ENCODE results near the gene RAB7B. TPM values are rescaled to one million over a fixed set of nuclear protein-coding genes. Genes with fewer than 3 reads are reported as not detected.

RAB7B gene
- total and polyA plus RNA-seq, 2 experiments from 2014 or later, result 4.5 to 22.6 TPM

DNA sequence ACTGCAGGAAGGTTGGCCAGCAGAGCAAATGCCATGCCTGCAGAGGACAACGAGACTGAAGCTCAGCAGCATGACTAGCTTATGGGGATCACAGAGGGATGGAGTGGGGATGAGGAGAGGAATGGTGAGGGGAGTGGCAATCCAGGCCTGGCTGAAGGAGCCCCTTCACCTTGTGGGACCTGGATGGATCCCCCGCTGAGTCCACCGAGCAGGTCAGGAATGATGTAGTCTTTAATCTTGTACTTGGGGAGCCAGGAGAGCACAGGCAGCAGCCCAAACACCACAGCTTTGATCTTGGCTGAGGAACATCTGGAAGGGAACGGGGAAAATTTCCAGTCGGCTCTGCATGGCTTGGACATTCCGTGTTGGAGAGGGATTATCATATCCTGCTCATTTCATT, 70.4 kb downstream of the RAB7B start:
- Histone ChIP-seq H3K9me2 (replicated peaks; ENCODE audit: insufficient read depth) (no peaks in the 10 kb centered on the region), H3K27ac (peak overlapping the region; percentile 82), H3K79me2 (no peaks in the 10 kb centered on the region), H4K20me1 (ENCODE audit: insufficient read depth, poor library complexity, severe bottlenecking) (no peaks in the 10 kb centered on the region), H3K4me2 (no peak overlapping the region), H2AFZ (no peak overlapping the region), H3K4me1 (ENCODE audit: insufficient read depth) (peaks cover 12% of the 10 kb centered on the region), H3K4me3 (no peak overlapping the region), H3K9me3 (ENCODE audit: low read depth) (no peaks in the 10 kb centered on the region), H3K36me3 (replicated peaks; ENCODE audit: insufficient read depth, low read depth) (no peaks in the 10 kb centered on the region), H3K27me3 (no peaks in the 10 kb centered on the region)
- TF ChIP-seq EZH2 (IDR thresholded peaks at IDR 0.05; ENCODE audit: borderline replicate concordance), result no peak
- TF ChIP-seq, protein P1, sequence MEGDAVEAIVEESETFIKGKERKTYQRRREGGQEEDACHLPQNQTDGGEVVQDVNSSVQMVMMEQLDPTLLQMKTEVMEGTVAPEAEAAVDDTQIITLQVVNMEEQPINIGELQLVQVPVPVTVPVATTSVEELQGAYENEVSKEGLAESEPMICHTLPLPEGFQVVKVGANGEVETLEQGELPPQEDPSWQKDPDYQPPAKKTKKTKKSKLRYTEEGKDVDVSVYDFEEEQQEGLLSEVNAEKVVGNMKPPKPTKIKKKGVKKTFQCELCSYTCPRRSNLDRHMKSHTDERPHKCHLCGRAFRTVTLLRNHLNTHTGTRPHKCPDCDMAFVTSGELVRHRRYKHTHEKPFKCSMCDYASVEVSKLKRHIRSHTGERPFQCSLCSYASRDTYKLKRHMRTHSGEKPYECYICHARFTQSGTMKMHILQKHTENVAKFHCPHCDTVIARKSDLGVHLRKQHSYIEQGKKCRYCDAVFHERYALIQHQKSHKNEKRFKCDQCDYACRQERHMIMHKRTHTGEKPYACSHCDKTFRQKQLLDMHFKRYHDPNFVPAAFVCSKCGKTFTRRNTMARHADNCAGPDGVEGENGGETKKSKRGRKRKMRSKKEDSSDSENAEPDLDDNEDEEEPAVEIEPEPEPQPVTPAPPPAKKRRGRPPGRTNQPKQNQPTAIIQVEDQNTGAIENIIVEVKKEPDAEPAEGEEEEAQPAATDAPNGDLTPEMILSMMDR (IDR thresholded peaks at IDR 0.05; ENCODE audit: poor library complexity), result no peak
- no peak for TF ChIP-seq EZH2phosphoT487 (IDR thresholded peaks at IDR 0.05; ENCODE audit: low read depth, severe bottlenecking, unreplicated experiment)
- 87% methylated on average over 6 of the region's 6 CpGs for WGBS (ENCODE audit: low lambda C conversion rate, missing lambda C conversion rate)
- no peak for DNase-seq (ENCODE audit: low spot score)

DNA sequence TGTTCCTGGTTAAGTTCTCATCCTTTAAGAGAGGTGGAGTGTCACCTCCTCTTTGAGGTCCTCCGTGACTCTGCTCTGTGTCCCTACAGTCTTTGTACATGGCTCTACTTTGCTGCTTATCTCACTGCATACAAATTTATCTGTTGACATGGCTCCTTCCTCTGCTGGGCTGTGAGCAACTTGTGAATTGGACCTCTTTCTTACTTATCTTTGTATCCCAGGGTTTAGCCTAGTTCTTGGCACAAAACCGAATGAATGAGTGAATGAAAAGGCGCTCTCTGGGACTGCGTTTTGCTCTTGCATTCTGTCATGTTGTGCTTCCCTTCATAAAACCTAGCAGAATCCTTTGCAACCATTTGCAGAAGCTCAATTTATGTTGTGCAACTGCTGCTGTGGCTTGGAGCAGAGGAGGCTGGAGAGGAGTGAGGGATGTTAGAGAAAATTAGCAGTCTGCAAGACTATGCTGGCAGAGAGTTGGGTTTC, 72.4 kb downstream of the RAB7B start:
- Histone ChIP-seq H3K9me2 (replicated peaks; ENCODE audit: insufficient read depth) (no peaks in the 10 kb centered on the region), H3K27me3 (no peaks in the 10 kb centered on the region), H3K4me3 (no peak overlapping the region), H4K20me1 (ENCODE audit: insufficient read depth, poor library complexity, severe bottlenecking) (no peaks in the 10 kb centered on the region), H3K79me2 (no peaks in the 10 kb centered on the region), H3K4me2 (no peak overlapping the region), H3K9me3 (ENCODE audit: low read depth) (no peaks in the 10 kb centered on the region), H3K4me1 (ENCODE audit: insufficient read depth) (peaks cover 7% of the 10 kb centered on the region), H3K36me3 (replicated peaks; ENCODE audit: insufficient read depth, low read depth) (no peaks in the 10 kb centered on the region), H3K27ac (peak overlapping the region; percentile 49), H2AFZ (no peak overlapping the region)
- WGBS (ENCODE audit: low lambda C conversion rate, missing lambda C conversion rate), result 49% methylated on average over 4 of the region's 4 CpGs
- TF ChIP-seq, protein P1 (IDR thresholded peaks at IDR 0.05; ENCODE audit: poor library complexity), result no peak
- TF ChIP-seq EZH2 (IDR thresholded peaks at IDR 0.05; ENCODE audit: borderline replicate concordance) (no peak), EZH2phosphoT487 (IDR thresholded peaks at IDR 0.05; ENCODE audit: low read depth, severe bottlenecking, unreplicated experiment) (no peak)
- no peak for DNase-seq (ENCODE audit: low spot score)

DNA sequence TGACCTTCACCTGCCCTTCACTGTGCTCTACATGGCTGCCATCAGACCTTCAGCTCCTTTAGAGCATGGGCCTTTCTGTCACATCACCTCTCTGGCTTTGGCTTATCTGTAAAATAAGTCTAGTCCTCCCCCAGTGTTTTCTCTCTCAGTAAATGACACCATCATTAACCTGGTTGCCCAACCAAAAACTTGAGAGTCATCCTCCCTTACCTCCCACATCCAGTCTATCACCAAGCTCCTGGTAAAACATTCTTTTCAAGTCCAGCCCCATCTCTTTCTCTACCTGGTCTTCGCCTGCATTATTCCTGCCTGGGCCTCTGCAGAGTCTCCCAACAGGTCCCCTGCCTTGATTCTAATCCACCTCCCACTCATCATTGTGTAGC, 73.0 kb downstream of the RAB7B start:
- H3K36me3 ChIP-seq (replicated peaks; ENCODE audit: insufficient read depth, low read depth), result no peaks in the 10 kb centered on the region
- no peak overlapping the region for H3K27ac ChIP-seq
- H4K20me1 ChIP-seq (ENCODE audit: insufficient read depth, poor library complexity, severe bottlenecking), result no peaks in the 10 kb centered on the region
- no peaks in the 10 kb centered on the region for H3K9me3 ChIP-seq (ENCODE audit: low read depth)
- WGBS (ENCODE audit: low lambda C conversion rate, missing lambda C conversion rate), result 100% methylated on average over 1 of the region's 1 CpG
- no peak overlapping the region for H3K4me3 ChIP-seq
- H3K4me1 ChIP-seq (ENCODE audit: insufficient read depth), result peaks cover 7% of the 10 kb centered on the region
- no peaks in the 10 kb centered on the region for H3K27me3 ChIP-seq
- H3K79me2 ChIP-seq, result no peaks in the 10 kb centered on the region
- H3K4me2 ChIP-seq, result no peak overlapping the region
- H3K9me2 ChIP-seq (replicated peaks; ENCODE audit: insufficient read depth), result no peaks in the 10 kb centered on the region
- no peak for DNase-seq (ENCODE audit: low spot score)
- no peak overlapping the region for H2AFZ ChIP-seq
- TF ChIP-seq, protein P1 (IDR thresholded peaks at IDR 0.05; ENCODE audit: poor library complexity), result no peak
- TF ChIP-seq EZH2phosphoT487 (IDR thresholded peaks at IDR 0.05; ENCODE audit: low read depth, severe bottlenecking, unreplicated experiment) (no peak), EZH2 (IDR thresholded peaks at IDR 0.05; ENCODE audit: borderline replicate concordance) (no peak)
